DOHH2 (cell line): ENCODE measurements around the gene CARHSP1.

Source experiments
- H3F3A ChIP-seq: fragments of 200-600 bp; sonication (generic), shearing (Covaris generic); 2 replicates; pipeline ENCODE4 v1.6.0; 2016; ENCODE audit warnings: antibody characterized with exemption, mild to moderate bottlenecking; ENCODE audit not compliant: control insufficient read depth, insufficient read depth
- H3K27ac ChIP-seq: fragments of 200-600 bp; sonication (generic); 2 replicates; pipeline ENCODE4 v1.5.1; 2014; ENCODE audit warnings: low read depth, mild to moderate bottlenecking, low read length, moderate library complexity
- H3K27me3 ChIP-seq: fragments of 200-600 bp; sonication (generic); 2 replicates; pipeline ENCODE4 v1.6.1; 2014; ENCODE audit warnings: mild to moderate bottlenecking, low read length, mixed read lengths; ENCODE audit not compliant: control insufficient read depth
- H3K36me3 ChIP-seq: fragments of 200-600 bp; sonication (generic); 2 replicates; pipeline ENCODE4 v1.6.1; 2014; ENCODE audit warnings: mild to moderate bottlenecking, low read length, moderate library complexity, mixed read lengths; ENCODE audit not compliant: control insufficient read depth
- H3K4me1 ChIP-seq: fragments of 200-600 bp; sonication (generic); 2 replicates; pipeline ENCODE4 v1.6.1; 2014; ENCODE audit warnings: mild to moderate bottlenecking, low read length, mixed read lengths; ENCODE audit not compliant: control insufficient read depth
- H3K4me2 ChIP-seq: fragments of 200-600 bp; sonication (generic); 2 replicates; pipeline ENCODE4 v1.6.0; 2014; ENCODE audit warnings: mild to moderate bottlenecking, low read length, moderate library complexity
- H3K4me3 ChIP-seq: fragments of 200-600 bp; sonication (generic); 2 replicates; pipeline ENCODE4 v1.5.1; 2014; ENCODE audit warnings: mild to moderate bottlenecking, low read length, mixed read lengths
- H3K79me2 ChIP-seq: fragments of 200-600 bp; sonication (generic); 2 replicates; pipeline ENCODE4 v1.6.1; 2014; ENCODE audit warnings: mild to moderate bottlenecking, low read length, mixed read lengths; ENCODE audit not compliant: control insufficient read depth
- H3K9me2 ChIP-seq: fragments of 200-600 bp; sonication (generic); replicated peaks from 2 replicates; pipeline ENCODE4 v1.6.1; 2014; ENCODE audit warnings: mild to moderate bottlenecking, low read length, mixed read lengths; ENCODE audit not compliant: control insufficient read depth
- H3K9me3 ChIP-seq: fragments of 200-600 bp; sonication (generic); 2 replicates; pipeline ENCODE4 v1.6.1; 2014; ENCODE audit warnings: antibody characterized with exemption, low read length, mixed read lengths; ENCODE audit not compliant: control insufficient read depth, insufficient read depth
- H4K20me1 ChIP-seq: fragments of 200-600 bp; sonication (generic); 2 replicates; pipeline ENCODE4 v1.6.0; 2014; ENCODE audit warnings: low read depth, mild to moderate bottlenecking, antibody characterized with exemption, low read length, moderate library complexity; ENCODE audit not compliant: control insufficient read depth, insufficient read depth
- CTCF ChIP-seq: fragments of 200-600 bp; sonication (generic); IDR thresholded peaks from one replicate; pipeline ENCODE4 v1.5.1; 2014; ENCODE audit warnings: antibody characterized with exemption, mild to moderate bottlenecking, low read depth, low read length; ENCODE audit not compliant: poor library complexity, severe bottlenecking
- EZH2phosphoT487 ChIP-seq: fragments of 200-600 bp; sonication (generic); IDR thresholded peaks from 2 replicates; pipeline ENCODE4 v1.6.1; 2017; ENCODE audit warnings: borderline replicate concordance, mild to moderate bottlenecking, antibody characterized with exemption, low read length, moderate library complexity, mixed read lengths

The CARHSP1 gene

GRCh38 chr16:8859913-8860881, 8.6 kb downstream of the CARHSP1 start:
- Histone ChIP-seq H4K20me1 (peaks cover 17% of the 10 kb centered on the region; the same call in 1 of the 2 replicates), H3K79me2 (peaks cover 74% of the 10 kb centered on the region)
- TF ChIP-seq EZH2phosphoT487 = no peak
- TF ChIP-seq CTCF = no peak

GRCh38 chr16:8858994-8859912, 9.6 kb downstream of the CARHSP1 start:
- no peak overlapping the region for H3K4me2 ChIP-seq
- H3K9me3 ChIP-seq = no peaks in the 10 kb centered on the region
- peaks cover 33% of the 10 kb centered on the region for H3K4me1 ChIP-seq
- no peaks in the 10 kb centered on the region for H3K9me2 ChIP-seq
- H3K4me3 ChIP-seq = no peak overlapping the region
- peaks cover 64% of the 10 kb centered on the region for H3K79me2 ChIP-seq
- H3K27ac ChIP-seq = no peak overlapping the region
- TF ChIP-seq CTCF (no peak), EZH2phosphoT487 (no peak)
- peaks cover 10% of the 10 kb centered on the region; the same call in 1 of the 2 replicates for H4K20me1 ChIP-seq
- H3F3A ChIP-seq = no peaks in the 10 kb centered on the region
- no peaks in the 10 kb centered on the region for H3K27me3 ChIP-seq
- peaks cover 68% of the 10 kb centered on the region for H3K36me3 ChIP-seq

More at GRCh38 chr16:8859913-8860881, 8.6 kb downstream of the CARHSP1 start:
- Histone ChIP-seq H3K4me2 (0 out of 2 replicates have a peak overlapping the region, but pooled peaks have one; percentile 14), H3K9me2 (no peaks in the 10 kb centered on the region), H3F3A (no peaks in the 10 kb centered on the region), H3K9me3 (no peaks in the 10 kb centered on the region), H3K4me3 (no peak overlapping the region), H3K4me1 (peaks cover 42% of the 10 kb centered on the region), H3K27me3 (no peaks in the 10 kb centered on the region), H3K36me3 (peaks cover 68% of the 10 kb centered on the region), H3K27ac (no peak overlapping the region)

GRCh38 chr16:8855972-8856371, 12.8 kb downstream of the CARHSP1 start:
- Histone ChIP-seq H3F3A (peaks cover 4% of the 10 kb centered on the region; the same call in 1 of the 2 replicates), H3K27me3 (no peaks in the 10 kb centered on the region), H3K4me3 (no peak overlapping the region), H3K4me2 (no peak overlapping the region), H3K36me3 (peaks cover 79% of the 10 kb centered on the region), H3K9me2 (no peaks in the 10 kb centered on the region), H3K27ac (no peak overlapping the region), H3K9me3 (no peaks in the 10 kb centered on the region), H3K4me1 (peaks cover 8% of the 10 kb centered on the region), H4K20me1 (peaks cover 5% of the 10 kb centered on the region; the same call in 1 of the 2 replicates), H3K79me2 (peaks cover 31% of the 10 kb centered on the region)
- TF ChIP-seq EZH2phosphoT487 (no peak), CTCF (no peak)
